H1 (cell line): ENCODE measurements around the gene ITPRIPL2. TPM values are rescaled to one million over a fixed set of nuclear protein-coding genes. Genes with fewer than 3 reads are reported as not detected.

ENCODE experiments used
- ATF2 ChIP-seq: IDR thresholded peaks from 2 replicates; pipeline ENCODE4 v1.6.1; 2012; ENCODE audit warnings: low read length, inconsistent platforms
- polyA plus RNA-seq, 7 experiments: library from polyadenylated mRNA; depleted of rRNA in 3 of 7; stranded (reverse) in 5 of 7; unstranded in 2 of 7; fragments of >200 nt in 5 of 7; fragments of 200-250 nt in 2 of 7; gene quantifications; 1 replicate in 5 of 7; 2 replicates in 1 of 7; 4 replicates in 1 of 7; pipeline versions ENCODE4 v1.2.1 to v1.2.3, GENCODE V29; 2011 to 2013; ENCODE audit warnings: missing spikeins in 2 of 7, mixed read lengths in 2 of 7
- total RNA-seq: library from RNA; stranded (reverse); fragmentation: NEBNext Ultra II Directional; extraction: Animal tissue kit (Norgen Biotek cat#: 25700); gene quantifications from 2 replicates; pipeline ENCODE4 v1.2.1, GENCODE V29; 2021

Gene ITPRIPL2
- total and polyA plus RNA-seq, 2 of the 8 experiments (the other 6 are each of a cell fraction or from before 2014, with no cell fraction given) = 1.1 to 3.4 TPM

- TF ChIP-seq ATF2 = no peak
These were observed 24.8 kb downstream of the ITPRIPL2 start (continued) for GRCh38 chr16:19138601-19139000.
